ENCODE results near the gene RLIM. TPM values are rescaled to one million over a fixed set of nuclear protein-coding genes. Genes with fewer than 3 reads are reported as not detected.

The RLIM gene
- total and polyA plus RNA-seq, 2 experiments from 2014 or later: 6.6 to 40.1 TPM

DNA sequence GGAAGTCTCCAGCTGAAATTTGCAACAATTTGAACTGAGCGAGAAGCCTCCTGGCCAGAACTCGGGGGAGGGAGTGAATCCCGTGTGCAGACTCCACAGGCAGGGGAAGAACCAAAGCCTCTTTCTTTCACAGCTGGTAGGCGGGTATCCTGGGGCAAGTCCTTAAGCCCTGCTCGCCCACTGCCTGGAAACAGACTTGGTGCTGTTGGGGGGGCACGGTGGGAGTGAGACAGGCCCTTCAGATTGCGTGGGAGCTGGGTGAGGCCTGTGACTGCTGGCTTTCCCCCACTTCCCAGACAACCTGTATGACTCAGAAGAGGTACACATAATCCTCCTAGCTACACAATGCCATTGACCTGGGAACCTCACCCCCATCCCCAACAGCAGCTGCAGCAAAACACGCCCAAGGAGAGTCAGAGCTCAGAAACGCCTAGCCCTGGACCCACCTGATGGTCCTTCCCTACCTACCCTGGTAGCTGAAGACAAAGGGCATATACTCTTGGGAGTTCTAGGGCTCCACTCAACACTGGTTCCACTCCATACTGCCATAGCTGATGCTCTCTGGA lies 22.4 kb upstream of the RLIM start (continued):
- TF ChIP-seq, protein P1, sequence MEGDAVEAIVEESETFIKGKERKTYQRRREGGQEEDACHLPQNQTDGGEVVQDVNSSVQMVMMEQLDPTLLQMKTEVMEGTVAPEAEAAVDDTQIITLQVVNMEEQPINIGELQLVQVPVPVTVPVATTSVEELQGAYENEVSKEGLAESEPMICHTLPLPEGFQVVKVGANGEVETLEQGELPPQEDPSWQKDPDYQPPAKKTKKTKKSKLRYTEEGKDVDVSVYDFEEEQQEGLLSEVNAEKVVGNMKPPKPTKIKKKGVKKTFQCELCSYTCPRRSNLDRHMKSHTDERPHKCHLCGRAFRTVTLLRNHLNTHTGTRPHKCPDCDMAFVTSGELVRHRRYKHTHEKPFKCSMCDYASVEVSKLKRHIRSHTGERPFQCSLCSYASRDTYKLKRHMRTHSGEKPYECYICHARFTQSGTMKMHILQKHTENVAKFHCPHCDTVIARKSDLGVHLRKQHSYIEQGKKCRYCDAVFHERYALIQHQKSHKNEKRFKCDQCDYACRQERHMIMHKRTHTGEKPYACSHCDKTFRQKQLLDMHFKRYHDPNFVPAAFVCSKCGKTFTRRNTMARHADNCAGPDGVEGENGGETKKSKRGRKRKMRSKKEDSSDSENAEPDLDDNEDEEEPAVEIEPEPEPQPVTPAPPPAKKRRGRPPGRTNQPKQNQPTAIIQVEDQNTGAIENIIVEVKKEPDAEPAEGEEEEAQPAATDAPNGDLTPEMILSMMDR (conservative IDR thresholded peaks at IDR 0.05; ENCODE audit: low read depth in 2 of 2): no peak
- TF ChIP-seq CREB1 (CRISPR knock-in tag; IDR thresholded peaks at IDR 0.05; ENCODE audit: low read depth): no peak
- TF ChIP-seq, protein P2, sequence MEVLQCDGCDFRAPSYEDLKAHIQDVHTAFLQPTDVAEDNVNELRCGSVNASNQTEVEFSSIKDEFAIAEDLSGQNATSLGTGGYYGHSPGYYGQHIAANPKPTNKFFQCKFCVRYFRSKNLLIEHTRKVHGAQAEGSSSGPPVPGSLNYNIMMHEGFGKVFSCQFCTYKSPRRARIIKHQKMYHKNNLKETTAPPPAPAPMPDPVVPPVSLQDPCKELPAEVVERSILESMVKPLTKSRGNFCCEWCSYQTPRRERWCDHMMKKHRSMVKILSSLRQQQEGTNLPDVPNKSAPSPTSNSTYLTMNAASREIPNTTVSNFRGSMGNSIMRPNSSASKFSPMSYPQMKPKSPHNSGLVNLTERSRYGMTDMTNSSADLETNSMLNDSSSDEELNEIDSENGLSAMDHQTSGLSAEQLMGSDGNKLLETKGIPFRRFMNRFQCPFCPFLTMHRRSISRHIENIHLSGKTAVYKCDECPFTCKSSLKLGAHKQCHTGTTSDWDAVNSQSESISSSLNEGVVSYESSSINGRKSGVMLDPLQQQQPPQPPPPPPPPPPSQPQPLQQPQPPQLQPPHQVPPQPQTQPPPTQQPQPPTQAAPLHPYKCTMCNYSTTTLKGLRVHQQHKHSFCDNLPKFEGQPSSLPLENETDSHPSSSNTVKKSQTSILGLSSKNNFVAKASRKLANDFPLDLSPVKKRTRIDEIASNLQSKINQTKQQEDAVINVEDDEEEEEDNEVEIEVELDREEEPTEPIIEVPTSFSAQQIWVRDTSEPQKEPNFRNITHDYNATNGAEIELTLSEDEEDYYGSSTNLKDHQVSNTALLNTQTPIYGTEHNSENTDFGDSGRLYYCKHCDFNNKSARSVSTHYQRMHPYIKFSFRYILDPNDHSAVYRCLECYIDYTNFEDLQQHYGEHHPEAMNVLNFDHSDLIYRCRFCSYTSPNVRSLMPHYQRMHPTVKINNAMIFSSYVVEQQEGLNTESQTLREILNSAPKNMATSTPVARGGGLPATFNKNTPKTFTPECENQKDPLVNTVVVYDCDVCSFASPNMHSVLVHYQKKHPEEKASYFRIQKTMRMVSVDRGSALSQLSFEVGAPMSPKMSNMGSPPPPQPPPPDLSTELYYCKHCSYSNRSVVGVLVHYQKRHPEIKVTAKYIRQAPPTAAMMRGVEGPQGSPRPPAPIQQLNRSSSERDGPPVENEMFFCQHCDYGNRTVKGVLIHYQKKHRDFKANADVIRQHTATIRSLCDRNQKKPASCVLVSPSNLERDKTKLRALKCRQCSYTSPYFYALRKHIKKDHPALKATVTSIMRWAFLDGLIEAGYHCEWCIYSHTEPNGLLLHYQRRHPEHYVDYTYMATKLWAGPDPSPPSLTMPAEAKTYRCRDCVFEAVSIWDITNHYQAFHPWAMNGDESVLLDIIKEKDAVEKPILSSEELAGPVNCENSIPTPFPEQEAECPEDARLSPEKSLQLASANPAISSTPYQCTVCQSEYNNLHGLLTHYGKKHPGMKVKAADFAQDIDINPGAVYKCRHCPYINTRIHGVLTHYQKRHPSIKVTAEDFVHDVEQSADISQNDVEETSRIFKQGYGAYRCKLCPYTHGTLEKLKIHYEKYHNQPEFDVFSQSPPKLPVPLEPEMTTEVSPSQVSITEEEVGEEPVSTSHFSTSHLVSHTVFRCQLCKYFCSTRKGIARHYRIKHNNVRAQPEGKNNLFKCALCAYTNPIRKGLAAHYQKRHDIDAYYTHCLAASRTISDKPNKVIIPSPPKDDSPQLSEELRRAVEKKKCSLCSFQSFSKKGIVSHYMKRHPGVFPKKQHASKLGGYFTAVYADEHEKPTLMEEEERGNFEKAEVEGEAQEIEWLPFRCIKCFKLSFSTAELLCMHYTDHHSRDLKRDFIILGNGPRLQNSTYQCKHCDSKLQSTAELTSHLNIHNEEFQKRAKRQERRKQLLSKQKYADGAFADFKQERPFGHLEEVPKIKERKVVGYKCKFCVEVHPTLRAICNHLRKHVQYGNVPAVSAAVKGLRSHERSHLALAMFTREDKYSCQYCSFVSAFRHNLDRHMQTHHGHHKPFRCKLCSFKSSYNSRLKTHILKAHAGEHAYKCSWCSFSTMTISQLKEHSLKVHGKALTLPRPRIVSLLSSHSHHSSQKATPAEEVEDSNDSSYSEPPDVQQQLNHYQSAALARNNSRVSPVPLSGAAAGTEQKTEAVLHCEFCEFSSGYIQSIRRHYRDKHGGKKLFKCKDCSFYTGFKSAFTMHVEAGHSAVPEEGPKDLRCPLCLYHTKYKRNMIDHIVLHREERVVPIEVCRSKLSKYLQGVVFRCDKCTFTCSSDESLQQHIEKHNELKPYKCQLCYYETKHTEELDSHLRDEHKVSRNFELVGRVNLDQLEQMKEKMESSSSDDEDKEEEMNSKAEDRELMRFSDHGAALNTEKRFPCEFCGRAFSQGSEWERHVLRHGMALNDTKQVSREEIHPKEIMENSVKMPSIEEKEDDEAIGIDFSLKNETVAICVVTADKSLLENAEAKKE (CRISPR knock-in tag; IDR thresholded peaks at IDR 0.05): no peak
- no peak for TF ChIP-seq STAT1 (IDR thresholded peaks at IDR 0.05; ENCODE audit: unreplicated experiment)
- no peak for TF ChIP-seq ZNF114 (CRISPR knock-in tag; IDR thresholded peaks at IDR 0.05)
- TF ChIP-seq NANOG (IDR thresholded peaks at IDR 0.05; ENCODE audit: borderline replicate concordance): no peak
- no peak for TF ChIP-seq JUNB (IDR thresholded peaks at IDR 0.05; ENCODE audit: unreplicated experiment)
- no peak for TF ChIP-seq EZH2 (IDR thresholded peaks at IDR 0.05; ENCODE audit: low read depth, unreplicated experiment)

Measured in GM23338 (cell line).